Heart left ventricle (tissue), 13 donors: ENCODE measurements around the gene MISP.

Experiments used
- POLR2A ChIP-seq, 2 donors: fragments of 450-650 bp; IDR thresholded peaks; one replicate each; pipeline ENCODE4 v1.6.1; 2017; ENCODE audit warnings: antibody characterized with exemption in 2 of 2, mild to moderate bottlenecking in 2 of 2, moderate library complexity in 2 of 2
- TF ChIP-seq, protein P1 (sequence below), 12 donors: fragments of 200-600 bp; sonication (generic) in 4 of 12; IDR thresholded peaks; one replicate each; pipeline versions ENCODE4 v1.5.0 to v1.8.0; 2018 to 2022; ENCODE audit warnings: antibody characterized with exemption in 12 of 12, mild to moderate bottlenecking in 5 of 12
- donor health status: ischemic (EF 13 %, LVEDD 7.1; RV severe dilation, severe dysfunction).
- donor health status: DM: no; HTN: yes; CAD: no.
- donor health status: DM: no; HTN: no; CAD: no.
- donor health status: ischemic (EF 25% LVEDD 6.9; RV normal size, moderate dysfunction).
- donor health status: ischemic (EF 25% LVEDD 5.7; RV mildly dilated, moderate dysfunction).
- donor health status: ischemic (EF 35%, LVEDD 5.7; RV mildly dilated, moderate dysfunction).
- donor health status: nonischemic (EF 11% LVEDD 7.7; RV severe dilation, severe dysfunction).
- donor health status: DM: yes; HTN: yes; CAD: no.
- donor health status: PGD.
- donor health status: ischemic (EF 29% LVEDD 5.4; RV normal size, mild dysfunction).
- donor health status: nonischemic (EF 23%, LVEDD 6.1; RV moderate dilation, normal function).

- TF ChIP-seq, protein P1, sequence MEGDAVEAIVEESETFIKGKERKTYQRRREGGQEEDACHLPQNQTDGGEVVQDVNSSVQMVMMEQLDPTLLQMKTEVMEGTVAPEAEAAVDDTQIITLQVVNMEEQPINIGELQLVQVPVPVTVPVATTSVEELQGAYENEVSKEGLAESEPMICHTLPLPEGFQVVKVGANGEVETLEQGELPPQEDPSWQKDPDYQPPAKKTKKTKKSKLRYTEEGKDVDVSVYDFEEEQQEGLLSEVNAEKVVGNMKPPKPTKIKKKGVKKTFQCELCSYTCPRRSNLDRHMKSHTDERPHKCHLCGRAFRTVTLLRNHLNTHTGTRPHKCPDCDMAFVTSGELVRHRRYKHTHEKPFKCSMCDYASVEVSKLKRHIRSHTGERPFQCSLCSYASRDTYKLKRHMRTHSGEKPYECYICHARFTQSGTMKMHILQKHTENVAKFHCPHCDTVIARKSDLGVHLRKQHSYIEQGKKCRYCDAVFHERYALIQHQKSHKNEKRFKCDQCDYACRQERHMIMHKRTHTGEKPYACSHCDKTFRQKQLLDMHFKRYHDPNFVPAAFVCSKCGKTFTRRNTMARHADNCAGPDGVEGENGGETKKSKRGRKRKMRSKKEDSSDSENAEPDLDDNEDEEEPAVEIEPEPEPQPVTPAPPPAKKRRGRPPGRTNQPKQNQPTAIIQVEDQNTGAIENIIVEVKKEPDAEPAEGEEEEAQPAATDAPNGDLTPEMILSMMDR (IDR thresholded peaks at IDR 0.05) = no peak
- TF ChIP-seq POLR2A (IDR thresholded peaks at IDR 0.05) = no peak
These were observed 41.5 kb downstream of the MISP start for GRCh38 chr19:792306-792885.
